Spleen (tissue), 11 donors: ENCODE measurements around the gene KIAA0825. TPM values are rescaled to one million over a fixed set of nuclear protein-coding genes. Genes with fewer than 3 reads are reported as not detected.

Experiments
- DNase-seq: peaks from one replicate; pipeline ENCODE4 v3.0.0-alpha.2; 2020
- H3K27ac ChIP-seq, 8 donors: fragments of 200-600 bp; sonication (generic) in 7 of 8; 1 replicate in 4 of 8; 2 replicates in 4 of 8; pipeline versions ENCODE4 v1.5.0 to v1.8.0; 2016 to 2021; ENCODE audit warnings: inconsistent platforms in 4 of 8, mild to moderate bottlenecking in 4 of 8, moderate library complexity in 1 of 8
- H3K27me3 ChIP-seq, 7 donors: fragments of 200-600 bp; sonication (generic) in 6 of 7; replicated peaks in 1 of 7; 1 replicate in 4 of 7; 2 replicates in 3 of 7; pipeline versions ENCODE4 v1.5.0 to v1.8.0; 2016 to 2021; ENCODE audit warnings: inconsistent platforms in 3 of 7, mild to moderate bottlenecking in 1 of 7
- H3K36me3 ChIP-seq, 6 donors: fragments of 200-600 bp; sonication (generic) in 5 of 6; 1 replicate in 4 of 6; 2 replicates in 2 of 6; pipeline versions ENCODE4 v1.5.0 to v1.8.0; 2016 to 2021; ENCODE audit warnings: inconsistent platforms in 2 of 6
- H3K4me1 ChIP-seq, 6 donors: fragments of 200-600 bp; sonication (generic) in 5 of 6; 1 replicate in 3 of 6; 2 replicates in 3 of 6; pipeline versions ENCODE4 v1.5.0 to v1.8.0; 2016 to 2021; ENCODE audit warnings: inconsistent platforms in 3 of 6
- H3K4me3 ChIP-seq, 8 donors: fragments of 200-600 bp; sonication (generic) in 7 of 8; 1 replicate in 4 of 8; 2 replicates in 4 of 8; pipeline versions ENCODE4 v1.5.0 to v1.8.0; 2016 to 2021; ENCODE audit warnings: inconsistent platforms in 4 of 8, mild to moderate bottlenecking in 4 of 8, moderate library complexity in 2 of 8
- H3K9me3 ChIP-seq, 8 donors: fragments of 200-600 bp; sonication (generic) in 7 of 8; 1 replicate in 4 of 8; 2 replicates in 4 of 8; pipeline versions ENCODE4 v1.5.0 to v1.8.0; 2016 to 2021; ENCODE audit warnings: inconsistent platforms in 4 of 8
- POLR2A ChIP-seq, 3 donors: fragments of 450-650 bp; IDR thresholded peaks; one replicate each; pipeline ENCODE4 v1.5.1; 2017; ENCODE audit warnings: antibody characterized with exemption in 3 of 3, mild to moderate bottlenecking in 1 of 3
- POLR2AphosphoS5 ChIP-seq, 3 donors: sonication (generic); formaldehyde crosslinking; IDR thresholded peaks; one replicate each; pipeline ENCODE4 v1.5.1; 2017; ENCODE audit warnings: antibody characterized with exemption in 3 of 3
- WGBS, 5 donors: extraction: QIAGEN DNeasy Blood & Tissue Kit in 3 of 5; methylation state at CpG; one replicate each; pipeline versions ENCODE4 v1.1.5 to v1.1.7; 2013 to 2018; 5-methylcytosine and 5-hydroxymethylcytosine counted together
- intact Hi-C: fragments of 100-400 bp; cut with DNase I; formaldehyde crosslinking; loops from one replicate; pipeline ENCODE4 v1.15.0; 2023; ENCODE audit warnings: low total_unique reads
- polyA plus RNA-seq, 3 donors: library from polyadenylated mRNA; stranded (reverse); fragments of 200-250 nt; gene quantifications; one replicate each; pipeline ENCODE4 v1.2.1, GENCODE V29; 2013
- total RNA-seq, 7 donors: library from RNA; depleted of rRNA in 3 of 7; stranded (reverse); fragments of >200 nt in 3 of 7; fragmentation: NEBNext Ultra II Directional in 4 of 7; extraction: Animal tissue kit (Norgen Biotek cat#: 25700) in 4 of 7; gene quantifications; one replicate each; pipeline versions ENCODE4 v1.1.0 to v1.2.1, GENCODE V29; 2016 to 2021
- TF ChIP-seq, protein P1 (sequence below), 11 experiments: fragments of 200-600 bp in 7 of 11; fragments of 450-650 bp in 4 of 11; sonication (generic) in 4 of 11; IDR thresholded peaks in 8 of 11; conservative IDR thresholded peaks in 3 of 11; 1 replicate in 7 of 11; 2 replicates in 4 of 11; pipeline versions ENCODE4 v1.4.0 to v1.8.0; 2016 to 2021; ENCODE audit warnings: antibody characterized with exemption in 11 of 11, inconsistent platforms in 4 of 11, mild to moderate bottlenecking in 1 of 11
- donor health status: healthy with polysubstance abuse.
- donor health status: DM: no; HTN: no; CAD: no; lungs with moderate emphysema.
- donor health status: DM: no; HTN: no; CAD: no.
- donor health status: Bipolar disorder and iron deficiency.
- donor health status: healthy.
- donor health status: DM: no; HTN: no; CAD: no.
- donor health status: DM: yes; HTN: yes; CAD: no.

Gene KIAA0825
- total and polyA plus RNA-seq, 10 donors = 0.20 to 13.5 (median 6.0) TPM

DNA sequence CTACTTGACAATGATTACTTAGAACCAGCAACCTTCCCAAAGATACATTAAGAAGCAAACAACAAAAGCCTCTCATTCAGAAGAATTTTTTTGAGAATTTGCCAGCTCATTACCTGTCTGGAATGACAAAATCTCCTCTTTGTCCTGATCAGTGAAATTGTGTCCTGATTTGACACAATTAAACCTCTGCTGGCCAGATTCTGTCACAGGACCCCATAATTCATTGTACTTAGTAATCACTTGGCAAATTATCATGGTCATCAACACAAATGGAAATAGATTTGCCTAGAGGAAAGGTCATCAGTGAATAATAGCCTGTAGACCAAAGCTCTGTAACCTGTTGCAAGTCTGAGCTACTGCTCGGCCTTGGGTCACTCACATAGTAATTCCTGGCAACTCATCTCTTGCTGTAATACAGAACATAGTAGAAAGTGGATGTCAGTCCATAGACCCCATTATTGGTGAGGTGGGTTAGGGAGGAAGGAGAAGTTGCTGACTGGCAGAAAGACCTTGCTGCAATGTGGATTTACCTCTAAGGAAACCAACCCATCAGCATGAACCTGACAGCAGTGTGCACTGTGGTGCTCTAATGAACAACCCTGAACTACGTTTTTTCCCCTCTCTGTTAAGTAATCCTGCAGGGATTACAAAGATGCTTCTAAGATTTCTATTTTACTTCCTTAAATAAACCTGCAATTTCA lies 370.1 kb downstream of the KIAA0825 start:
- no peak overlapping the region for H3K4me3 ChIP-seq
- DNase-seq = no peak
- H3K9me3 ChIP-seq = no peaks in the 10 kb centered on the region

GRCh38 chr5:94245608-94246007 lies 372.8 kb downstream of the KIAA0825 start:
- Histone ChIP-seq H3K36me3 (no peaks in the 10 kb centered on the region), H3K27ac (peak overlapping the region in 1 of 8 donors; percentile 37), H3K4me3 (no peak overlapping the region), H3K27me3 (no peaks in the 10 kb centered on the region), H3K9me3 (no peaks in the 10 kb centered on the region), H3K4me1 (peaks cover 0 to 7% (median 0%) of the 10 kb centered on the region in 6 donors)
- DNase-seq = no peak
- WGBS, 5 donors = 42 to 54% (median 45%) methylated on average over 4 of the region's 4 CpGs
- TF ChIP-seq POLR2AphosphoS5 (IDR thresholded peaks at IDR 0.05) (no peak), POLR2A (IDR thresholded peaks at IDR 0.05) (no peak)
- intact Hi-C loops = no loop called here

More for the DNA sequence above, 370.1 kb downstream of the KIAA0825 start:
- 31 to 76% (median 64%) methylated on average over 2 of the region's 2 CpGs for WGBS, 5 donors
- no peak overlapping the region for H3K27ac ChIP-seq
- peaks cover 0 to 7% (median 0%) of the 10 kb centered on the region in 6 donors for H3K4me1 ChIP-seq
- H3K27me3 ChIP-seq = no peaks in the 10 kb centered on the region
- intact Hi-C loops = no loop called here
- TF ChIP-seq POLR2A (IDR thresholded peaks at IDR 0.05) = no peak
- TF ChIP-seq POLR2AphosphoS5 (IDR thresholded peaks at IDR 0.05) = no peak
- TF ChIP-seq, protein P1, sequence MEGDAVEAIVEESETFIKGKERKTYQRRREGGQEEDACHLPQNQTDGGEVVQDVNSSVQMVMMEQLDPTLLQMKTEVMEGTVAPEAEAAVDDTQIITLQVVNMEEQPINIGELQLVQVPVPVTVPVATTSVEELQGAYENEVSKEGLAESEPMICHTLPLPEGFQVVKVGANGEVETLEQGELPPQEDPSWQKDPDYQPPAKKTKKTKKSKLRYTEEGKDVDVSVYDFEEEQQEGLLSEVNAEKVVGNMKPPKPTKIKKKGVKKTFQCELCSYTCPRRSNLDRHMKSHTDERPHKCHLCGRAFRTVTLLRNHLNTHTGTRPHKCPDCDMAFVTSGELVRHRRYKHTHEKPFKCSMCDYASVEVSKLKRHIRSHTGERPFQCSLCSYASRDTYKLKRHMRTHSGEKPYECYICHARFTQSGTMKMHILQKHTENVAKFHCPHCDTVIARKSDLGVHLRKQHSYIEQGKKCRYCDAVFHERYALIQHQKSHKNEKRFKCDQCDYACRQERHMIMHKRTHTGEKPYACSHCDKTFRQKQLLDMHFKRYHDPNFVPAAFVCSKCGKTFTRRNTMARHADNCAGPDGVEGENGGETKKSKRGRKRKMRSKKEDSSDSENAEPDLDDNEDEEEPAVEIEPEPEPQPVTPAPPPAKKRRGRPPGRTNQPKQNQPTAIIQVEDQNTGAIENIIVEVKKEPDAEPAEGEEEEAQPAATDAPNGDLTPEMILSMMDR (IDR thresholded peaks at IDR 0.05 in 8 of 11, conservative IDR thresholded peaks at IDR 0.05 in 3 of 11) = no peak
- H3K36me3 ChIP-seq = no peaks in the 10 kb centered on the region

DNA sequence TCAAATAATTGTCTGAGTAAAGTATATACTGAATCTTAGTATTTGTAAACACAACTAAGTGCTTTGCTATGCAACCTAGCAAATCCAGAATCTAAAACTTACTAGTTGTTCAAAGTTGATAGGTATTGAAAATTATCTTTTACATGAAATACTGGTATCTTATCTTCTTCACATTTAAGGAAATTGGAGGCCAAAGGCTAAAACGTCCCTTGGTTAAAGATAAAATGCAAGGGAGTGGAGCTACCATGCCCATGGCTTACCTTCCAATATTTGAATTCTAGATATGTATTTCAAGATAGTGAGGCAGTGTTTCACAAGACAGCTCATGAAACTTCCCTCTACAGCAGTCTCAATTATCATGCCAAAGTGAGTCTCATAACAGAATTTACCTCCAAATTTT lies 373.5 kb downstream of the KIAA0825 start:
- TF ChIP-seq, protein P1 (IDR thresholded peaks at IDR 0.05 in 8 of 11, conservative IDR thresholded peaks at IDR 0.05 in 3 of 11) = no peak
- TF ChIP-seq POLR2A (IDR thresholded peaks at IDR 0.05) (no peak), POLR2AphosphoS5 (IDR thresholded peaks at IDR 0.05) (no peak)
- peaks cover 0 to 7% (median 0%) of the 10 kb centered on the region in 6 donors for H3K4me1 ChIP-seq
- H3K36me3 ChIP-seq = no peaks in the 10 kb centered on the region
- no peak overlapping the region for H3K4me3 ChIP-seq
- no peak for DNase-seq
- H3K27me3 ChIP-seq = no peaks in the 10 kb centered on the region
- H3K9me3 ChIP-seq = no peaks in the 10 kb centered on the region
- WGBS, 5 donors = 18 to 71% (median 42%) methylated on average over 1 of the region's 1 CpG
- intact Hi-C loops = no loop called here
- peak overlapping the region in 1 of 8 donors; percentile 37 for H3K27ac ChIP-seq

- peaks cover 0 to 7% (median 0%) of the 10 kb centered on the region in 6 donors for H3K4me1 ChIP-seq
- intact Hi-C loops = no loop called here
- TF ChIP-seq POLR2AphosphoS5 (IDR thresholded peaks at IDR 0.05) = no peak
- TF ChIP-seq POLR2A (IDR thresholded peaks at IDR 0.05) = no peak
- TF ChIP-seq, protein P1 (IDR thresholded peaks at IDR 0.05 in 8 of 11, conservative IDR thresholded peaks at IDR 0.05 in 3 of 11) = no peak
- no peaks in the 10 kb centered on the region for H3K9me3 ChIP-seq
- no peaks in the 10 kb centered on the region for H3K36me3 ChIP-seq
- H3K4me3 ChIP-seq = no peak overlapping the region
- H3K27ac ChIP-seq = no peak overlapping the region
- no peaks in the 10 kb centered on the region for H3K27me3 ChIP-seq
- no peak for DNase-seq
- 56 to 76% (median 73%) methylated on average over 3 of the region's 3 CpGs for WGBS, 5 donors
These were observed 374.8 kb downstream of the KIAA0825 start for GRCh38 chr5:94243612-94244011.
